Neural cell (in vitro differentiated cells): ENCODE measurements around the gene ADRA2B.

Source experiments
- EP300 ChIP-seq: fragments of 450-650 bp; conservative IDR thresholded peaks from 2 replicates; pipeline ENCODE4 v1.6.1; 2014; ENCODE audit warnings: antibody characterized with exemption, mild to moderate bottlenecking, moderate library complexity; ENCODE audit not compliant: poor library complexity, severe bottlenecking
- EZH2 ChIP-seq: fragments of 200-600, 300-800 bp; shearing (Covaris generic), sonication (generic); IDR thresholded peaks from 2 replicates; pipeline ENCODE4 v1.6.1; 2014; ENCODE audit warnings: antibody characterized with exemption, low read length, borderline replicate concordance, mild to moderate bottlenecking; ENCODE audit not compliant: insufficient read depth, poor library complexity, severe bottlenecking
- MXI1 ChIP-seq: fragments of 450-650 bp; conservative IDR thresholded peaks from 2 replicates; pipeline ENCODE4 v1.6.1; 2014; ENCODE audit warnings: antibody characterized with exemption, mild to moderate bottlenecking; ENCODE audit not compliant: poor library complexity, severe bottlenecking
- TAF1 ChIP-seq: IDR thresholded peaks from 2 replicates; pipeline ENCODE4 v1.6.1; 2012; ENCODE audit warnings: low read depth
- TF ChIP-seq, protein P1 (sequence below): fragments of 450-650 bp; IDR thresholded peaks from 2 replicates; pipeline ENCODE4 v1.5.1; 2014; ENCODE audit warnings: antibody characterized with exemption, mild to moderate bottlenecking, moderate library complexity; ENCODE audit not compliant: poor library complexity, severe bottlenecking

DNA sequence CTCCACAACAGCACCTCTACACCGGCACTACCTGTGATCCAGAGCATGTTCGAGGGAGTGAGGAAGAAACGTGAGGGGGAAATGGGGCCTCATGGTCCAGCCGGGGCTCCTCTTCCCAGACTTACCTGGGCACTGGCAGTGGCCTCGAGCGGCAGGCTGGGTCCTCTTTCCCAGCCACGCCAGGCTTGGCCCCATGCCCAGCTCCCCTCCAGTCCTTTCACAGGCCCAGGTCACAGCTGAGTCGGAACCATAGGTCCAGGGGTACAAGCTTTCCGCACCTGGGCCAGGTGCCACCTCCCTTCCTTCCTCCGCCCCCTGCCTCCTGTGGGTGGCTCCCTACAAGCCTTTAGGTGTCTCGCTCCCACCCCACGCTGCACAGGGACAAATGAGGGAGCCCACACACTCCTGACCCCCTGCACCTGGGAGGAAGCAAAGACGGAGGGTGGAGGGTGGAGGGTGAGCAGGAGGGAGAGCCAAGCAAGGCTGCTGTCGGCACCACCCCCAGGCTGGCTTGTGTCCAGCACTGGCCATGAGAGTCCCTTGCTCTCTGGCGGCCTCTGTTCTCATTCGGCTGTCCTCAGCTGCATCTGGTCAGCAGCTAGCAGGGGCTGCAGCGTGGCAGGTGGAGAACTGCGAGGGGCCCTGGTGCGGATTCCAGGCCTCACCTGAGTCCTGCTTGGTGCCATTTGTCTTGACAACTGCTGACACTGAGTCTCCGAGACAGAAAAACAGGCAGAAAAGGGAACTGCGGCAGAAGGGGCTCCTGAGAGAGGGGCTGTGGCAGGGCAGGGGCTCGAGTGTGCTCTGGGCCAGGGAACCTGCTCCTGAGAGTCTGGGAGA lies 26.8 kb downstream of the ADRA2B start:
- TF ChIP-seq, protein P1, sequence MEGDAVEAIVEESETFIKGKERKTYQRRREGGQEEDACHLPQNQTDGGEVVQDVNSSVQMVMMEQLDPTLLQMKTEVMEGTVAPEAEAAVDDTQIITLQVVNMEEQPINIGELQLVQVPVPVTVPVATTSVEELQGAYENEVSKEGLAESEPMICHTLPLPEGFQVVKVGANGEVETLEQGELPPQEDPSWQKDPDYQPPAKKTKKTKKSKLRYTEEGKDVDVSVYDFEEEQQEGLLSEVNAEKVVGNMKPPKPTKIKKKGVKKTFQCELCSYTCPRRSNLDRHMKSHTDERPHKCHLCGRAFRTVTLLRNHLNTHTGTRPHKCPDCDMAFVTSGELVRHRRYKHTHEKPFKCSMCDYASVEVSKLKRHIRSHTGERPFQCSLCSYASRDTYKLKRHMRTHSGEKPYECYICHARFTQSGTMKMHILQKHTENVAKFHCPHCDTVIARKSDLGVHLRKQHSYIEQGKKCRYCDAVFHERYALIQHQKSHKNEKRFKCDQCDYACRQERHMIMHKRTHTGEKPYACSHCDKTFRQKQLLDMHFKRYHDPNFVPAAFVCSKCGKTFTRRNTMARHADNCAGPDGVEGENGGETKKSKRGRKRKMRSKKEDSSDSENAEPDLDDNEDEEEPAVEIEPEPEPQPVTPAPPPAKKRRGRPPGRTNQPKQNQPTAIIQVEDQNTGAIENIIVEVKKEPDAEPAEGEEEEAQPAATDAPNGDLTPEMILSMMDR = no peak
- TF ChIP-seq EP300 = no peak
- TF ChIP-seq TAF1 = no peak
- TF ChIP-seq EZH2 = no peak
- TF ChIP-seq MXI1 = no peak
